Gastrocnemius medialis (tissue), 4 donors: ENCODE measurements around the gene OR6B1.

Experiments used
- POLR2A ChIP-seq, 2 donors: fragments of 450-650 bp; IDR thresholded peaks; one replicate each; pipeline ENCODE4 v1.6.1; 2017; ENCODE audit warnings: antibody characterized with exemption in 2 of 2, mild to moderate bottlenecking in 2 of 2, moderate library complexity in 2 of 2
- TF ChIP-seq, protein P1 (sequence below), 5 experiments: fragments of 450-650 bp in 3 of 5; fragments of 200-600 bp in 2 of 5; sonication (generic) in 2 of 5; IDR thresholded peaks in 4 of 5; conservative IDR thresholded peaks in 1 of 5; 1 replicate in 4 of 5; 2 replicates in 1 of 5; pipeline ENCODE4 v1.5.1; 2016 to 2019; ENCODE audit warnings: antibody characterized with exemption in 5 of 5, mild to moderate bottlenecking in 3 of 5, moderate library complexity in 3 of 5

GRCh38 chr7:144018065-144018464, 17.9 kb downstream of the OR6B1 start:
- TF ChIP-seq, protein P1, sequence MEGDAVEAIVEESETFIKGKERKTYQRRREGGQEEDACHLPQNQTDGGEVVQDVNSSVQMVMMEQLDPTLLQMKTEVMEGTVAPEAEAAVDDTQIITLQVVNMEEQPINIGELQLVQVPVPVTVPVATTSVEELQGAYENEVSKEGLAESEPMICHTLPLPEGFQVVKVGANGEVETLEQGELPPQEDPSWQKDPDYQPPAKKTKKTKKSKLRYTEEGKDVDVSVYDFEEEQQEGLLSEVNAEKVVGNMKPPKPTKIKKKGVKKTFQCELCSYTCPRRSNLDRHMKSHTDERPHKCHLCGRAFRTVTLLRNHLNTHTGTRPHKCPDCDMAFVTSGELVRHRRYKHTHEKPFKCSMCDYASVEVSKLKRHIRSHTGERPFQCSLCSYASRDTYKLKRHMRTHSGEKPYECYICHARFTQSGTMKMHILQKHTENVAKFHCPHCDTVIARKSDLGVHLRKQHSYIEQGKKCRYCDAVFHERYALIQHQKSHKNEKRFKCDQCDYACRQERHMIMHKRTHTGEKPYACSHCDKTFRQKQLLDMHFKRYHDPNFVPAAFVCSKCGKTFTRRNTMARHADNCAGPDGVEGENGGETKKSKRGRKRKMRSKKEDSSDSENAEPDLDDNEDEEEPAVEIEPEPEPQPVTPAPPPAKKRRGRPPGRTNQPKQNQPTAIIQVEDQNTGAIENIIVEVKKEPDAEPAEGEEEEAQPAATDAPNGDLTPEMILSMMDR (IDR thresholded peaks at IDR 0.05 in 4 of 5, conservative IDR thresholded peaks at IDR 0.05 in 1 of 5), result no peak
- TF ChIP-seq POLR2A (IDR thresholded peaks at IDR 0.05), result no peak
